Stimulated activated CD4-positive, alpha-beta T cell treated with anti-CD3 and anti-CD28 coated beads, TNF-alpha, amount 100 ng/mL, for 1 hour (primary cell): ENCODE measurements around the gene SYT2.

Experiments used
- DNase-seq, 3 donors: peaks; one replicate each; pipeline ENCODE4 v3.0.0-alpha.2; 2020; ENCODE audit warnings: low read depth in 3 of 3, low spot score in 1 of 3

The SYT2 gene

DNA sequence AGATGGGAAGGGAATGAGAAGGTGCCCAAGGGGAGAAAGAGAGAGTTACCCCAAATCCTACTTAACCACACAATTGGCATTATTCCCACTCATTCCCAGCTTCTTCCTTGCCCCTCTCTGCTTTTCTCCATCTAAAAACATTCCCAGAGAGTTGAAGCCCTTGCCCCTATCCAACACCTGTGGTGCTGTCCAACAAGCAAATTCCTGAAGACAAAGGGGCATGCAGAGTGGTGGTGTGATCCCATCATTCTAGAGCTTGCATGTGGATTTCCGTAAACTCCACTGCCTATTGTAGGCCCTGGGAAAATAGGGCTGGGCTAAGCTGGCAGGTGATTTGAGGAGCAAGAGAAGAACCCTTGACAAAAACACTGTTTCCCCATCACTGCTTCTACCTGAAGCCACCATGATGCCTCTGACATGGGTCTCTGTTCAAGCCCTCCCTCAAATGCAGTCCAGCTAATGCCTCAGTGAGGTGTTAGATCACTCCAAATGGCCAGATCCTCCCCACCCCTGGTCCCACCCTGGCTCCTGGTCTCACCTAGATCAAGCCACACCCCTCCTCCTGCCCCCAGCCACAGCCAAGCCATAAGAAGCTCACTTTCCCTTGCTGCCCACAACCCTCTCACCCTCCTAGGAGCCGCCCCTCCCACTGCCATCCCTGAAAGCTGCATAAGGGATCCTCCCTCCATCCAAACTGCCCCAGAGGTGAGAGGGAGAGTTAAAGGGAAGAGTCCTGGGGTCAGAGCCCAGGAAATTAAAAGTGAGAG, 29.5 kb downstream of the SYT2 start:
- DNase-seq = no peak

DNA sequence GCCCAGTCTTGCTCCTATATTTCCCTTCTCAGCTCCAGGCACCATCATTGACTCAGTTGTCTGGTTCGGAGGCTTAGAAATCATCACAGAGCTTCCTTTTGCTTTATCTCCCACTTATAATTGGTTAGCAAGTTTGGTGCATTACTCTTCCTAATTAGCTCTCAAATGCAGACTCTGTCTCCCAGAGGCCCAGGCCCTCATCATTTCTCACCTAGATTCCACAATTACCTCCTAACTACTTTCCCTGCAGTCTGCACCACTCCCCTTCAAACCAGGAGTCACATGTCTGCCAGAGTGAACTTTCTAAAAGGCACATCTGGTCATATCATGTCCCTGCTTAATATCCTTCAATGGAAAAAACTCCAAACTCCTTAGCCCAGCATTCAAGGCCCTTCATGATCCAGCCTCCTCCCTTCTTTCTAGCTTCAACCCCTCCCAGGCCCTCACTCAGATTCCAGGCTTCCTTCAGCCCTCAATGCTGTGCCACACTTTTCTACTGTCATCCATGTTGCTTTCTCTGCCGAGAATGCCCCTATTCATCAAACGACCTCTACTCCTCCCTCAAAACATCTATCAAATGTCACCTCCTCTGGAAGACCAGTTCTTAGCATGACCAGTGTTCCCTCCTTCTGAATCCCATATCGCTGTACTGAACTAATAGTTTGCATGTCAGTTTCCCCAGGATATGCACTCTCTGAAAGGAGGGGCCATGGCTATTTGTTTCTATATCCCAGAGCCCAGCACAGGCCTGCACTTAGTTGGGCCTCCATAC, 30.7 kb downstream of the SYT2 start:
- DNase-seq = no peak

DNA sequence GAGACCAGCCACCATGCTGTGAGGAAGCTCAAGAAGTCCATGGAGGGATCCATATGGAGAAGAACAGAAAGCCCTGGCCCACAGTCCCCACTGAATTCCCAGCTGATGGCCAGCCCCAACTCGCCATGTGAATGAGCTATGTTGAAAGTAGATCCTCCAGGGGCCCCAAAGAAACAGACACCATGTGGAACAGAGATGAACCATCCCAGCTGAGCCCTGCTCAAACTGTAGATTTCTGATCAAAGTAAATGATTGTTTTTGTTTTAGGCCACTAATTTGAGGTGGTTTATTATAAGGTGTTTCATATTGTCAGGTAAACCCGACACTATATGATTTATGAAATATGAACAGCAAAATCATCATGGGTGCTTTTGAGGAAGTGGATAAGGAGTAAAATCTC, 32.8 kb downstream of the SYT2 start:
- DNase-seq = no peak

DNA sequence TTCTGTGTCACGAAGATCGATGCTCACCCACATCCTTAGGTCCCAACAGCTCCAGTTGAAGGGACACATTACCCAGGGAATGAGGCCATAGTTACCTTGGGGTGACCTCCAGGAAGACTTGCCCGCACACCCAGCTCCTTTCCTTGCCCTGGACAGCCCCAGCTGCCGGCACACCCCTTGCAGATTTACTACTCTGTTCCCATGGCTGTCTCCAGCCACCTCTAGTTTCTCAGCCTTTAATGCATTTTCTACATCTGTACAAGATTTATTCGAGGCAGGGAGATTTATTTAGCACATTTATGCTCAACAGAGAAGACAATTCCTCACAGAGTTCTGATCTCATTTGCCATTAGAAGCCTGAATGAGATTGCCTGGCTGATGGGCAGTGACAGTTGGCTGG, 36.7 kb downstream of the SYT2 start:
- DNase-seq = no peak

DNA sequence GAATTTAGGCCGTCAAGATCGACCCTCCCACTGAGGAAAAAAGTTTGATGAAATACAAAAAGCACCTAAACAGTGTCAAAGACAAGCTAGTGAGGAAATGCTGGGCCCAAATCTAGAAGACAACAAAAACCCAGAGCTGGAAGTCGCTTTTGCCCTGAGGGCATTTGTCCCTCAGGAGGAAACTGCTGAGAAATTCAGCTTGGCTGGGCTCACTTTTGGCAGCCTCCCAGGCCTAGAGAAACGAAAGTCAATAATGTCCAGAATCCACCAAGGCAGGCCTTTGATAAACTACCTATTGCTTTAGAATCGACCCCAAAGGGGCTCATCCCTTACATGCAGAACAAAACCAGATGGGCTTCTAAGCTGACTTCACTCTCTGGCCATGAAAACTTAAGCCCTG, 38.9 kb downstream of the SYT2 start:
- DNase-seq = no peak

DNA sequence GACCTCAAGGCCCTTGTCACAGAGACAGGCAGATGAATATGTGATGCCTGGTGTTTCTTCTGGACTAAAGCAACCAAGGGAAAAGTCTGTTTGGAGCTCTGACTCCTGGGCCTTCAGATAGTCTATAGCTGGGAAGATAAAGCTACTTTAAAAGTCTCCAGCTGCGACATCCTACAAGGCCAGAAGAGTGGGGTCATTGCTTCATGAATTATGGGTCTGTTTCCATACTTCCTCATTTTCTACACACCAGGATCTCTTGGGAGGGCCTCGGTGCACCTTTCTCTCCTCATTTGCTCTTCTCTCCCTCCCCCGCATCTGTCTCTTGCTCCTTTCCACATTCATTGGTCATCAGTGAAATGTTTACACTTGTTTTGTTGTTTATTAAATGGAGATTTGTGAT, 44.8 kb downstream of the SYT2 start:
- DNase-seq = no peak

DNA sequence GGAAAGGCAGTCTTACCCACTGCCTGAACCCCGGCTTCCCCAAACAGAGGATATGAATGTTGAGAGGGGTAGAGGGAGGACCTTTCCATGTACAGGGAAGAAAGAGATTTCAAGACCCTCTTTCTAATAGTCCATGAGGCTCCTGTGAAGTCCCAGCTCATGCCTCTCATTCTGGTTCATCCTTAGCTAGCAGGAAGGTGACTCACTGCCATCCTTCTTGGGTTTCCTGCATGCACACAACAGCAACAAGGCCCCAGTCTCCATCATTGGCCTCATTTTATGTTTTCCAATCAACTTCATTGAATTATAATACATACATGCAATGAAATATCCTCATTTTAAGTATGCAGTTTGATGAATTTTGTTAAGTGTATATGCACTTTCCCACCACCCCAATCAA, 46.2 kb downstream of the SYT2 start:
- no peak for DNase-seq

DNA sequence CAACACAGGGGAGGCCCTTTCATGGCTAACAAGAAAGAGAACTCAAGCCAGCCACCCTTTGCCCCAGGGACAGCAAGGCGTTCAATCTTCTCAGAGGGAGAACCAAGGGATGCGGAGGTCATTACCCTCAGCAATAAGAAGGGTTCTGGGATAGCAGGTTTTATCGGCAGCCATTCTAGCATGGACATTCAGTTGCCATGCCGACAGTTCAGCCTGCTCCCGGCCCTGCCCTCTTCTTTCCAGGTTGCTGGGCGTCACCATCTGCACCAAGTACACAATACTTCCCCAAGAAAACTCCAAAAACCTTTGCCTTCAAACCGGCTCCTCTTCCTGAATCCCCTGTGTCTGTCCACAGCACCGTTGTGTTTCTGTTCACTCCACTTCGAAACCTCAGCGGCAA, 47.1 kb downstream of the SYT2 start:
- no peak for DNase-seq

DNA sequence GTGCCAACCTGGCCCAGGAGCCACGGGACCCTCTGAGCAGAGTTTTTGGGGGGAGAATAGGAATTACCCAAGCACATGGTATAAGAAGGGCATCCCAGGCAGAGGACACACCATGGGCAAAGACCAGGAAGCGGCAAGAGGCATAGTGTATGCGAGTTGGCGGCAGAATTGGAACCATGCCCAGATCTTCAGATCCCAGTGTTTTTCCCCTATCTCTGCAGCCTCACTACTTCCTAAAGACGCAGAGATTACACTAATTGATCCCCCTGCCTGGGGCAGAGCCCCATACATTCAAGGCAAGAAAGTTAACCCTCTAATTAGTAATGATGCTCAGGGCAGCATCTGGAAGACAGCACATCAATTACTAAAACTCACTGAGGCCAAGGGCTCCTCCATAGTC, 48.2 kb downstream of the SYT2 start:
- DNase-seq = no peak

DNA sequence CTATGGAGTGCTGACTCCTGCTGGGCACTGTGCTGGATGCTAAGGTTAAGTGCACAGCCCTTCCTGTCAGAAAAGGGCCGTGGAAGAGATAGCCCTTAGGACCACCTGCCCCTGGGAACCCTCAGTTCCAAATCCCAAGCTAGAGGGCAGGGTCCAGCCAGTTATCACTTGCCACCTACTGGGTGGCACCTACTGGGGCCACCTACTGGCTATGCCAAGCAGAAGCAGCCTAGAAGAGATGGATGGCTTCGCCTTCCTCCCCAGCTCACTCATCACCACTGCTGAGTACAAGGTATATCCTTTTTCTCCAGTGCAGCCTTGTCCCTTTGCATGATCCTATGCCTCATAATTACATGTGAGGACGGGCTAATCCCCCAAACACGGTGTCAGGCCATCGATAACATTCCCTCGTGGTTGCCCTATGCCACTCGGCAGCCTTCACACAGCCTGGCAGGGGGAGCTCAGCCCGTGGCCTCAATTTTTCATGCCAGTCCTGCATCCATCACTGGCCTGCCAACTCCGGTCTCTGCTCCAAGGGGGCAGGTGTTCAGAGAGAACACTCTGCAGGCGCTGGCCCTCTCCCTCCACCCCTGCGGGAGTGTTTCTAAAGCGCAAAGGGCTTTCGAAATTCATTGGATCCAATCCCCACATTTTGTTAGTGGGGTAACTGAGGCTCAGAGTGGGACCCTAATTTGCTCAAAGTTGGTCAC, 49.0 kb downstream of the SYT2 start:
- DNase-seq = no peak

DNA sequence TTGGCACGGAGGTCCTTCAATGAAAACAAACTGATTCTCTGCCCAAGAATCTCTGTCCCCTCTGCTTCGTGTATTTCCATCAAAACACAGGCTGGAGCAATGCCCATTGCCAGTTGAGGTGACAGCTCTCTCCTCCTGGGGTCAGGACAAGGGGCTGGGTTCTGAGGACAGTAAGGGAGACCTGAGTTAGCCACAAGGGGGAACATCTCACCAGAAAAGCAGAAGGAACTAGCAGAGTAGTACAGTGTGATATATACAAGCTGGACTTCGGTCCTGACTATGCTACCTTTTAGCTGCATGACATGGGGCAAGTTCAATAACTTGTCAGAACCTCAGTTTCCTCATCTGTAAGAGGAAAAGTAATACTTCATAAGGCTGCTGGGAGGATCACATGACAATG, 50.3 kb downstream of the SYT2 start:
- DNase-seq = no peak

DNA sequence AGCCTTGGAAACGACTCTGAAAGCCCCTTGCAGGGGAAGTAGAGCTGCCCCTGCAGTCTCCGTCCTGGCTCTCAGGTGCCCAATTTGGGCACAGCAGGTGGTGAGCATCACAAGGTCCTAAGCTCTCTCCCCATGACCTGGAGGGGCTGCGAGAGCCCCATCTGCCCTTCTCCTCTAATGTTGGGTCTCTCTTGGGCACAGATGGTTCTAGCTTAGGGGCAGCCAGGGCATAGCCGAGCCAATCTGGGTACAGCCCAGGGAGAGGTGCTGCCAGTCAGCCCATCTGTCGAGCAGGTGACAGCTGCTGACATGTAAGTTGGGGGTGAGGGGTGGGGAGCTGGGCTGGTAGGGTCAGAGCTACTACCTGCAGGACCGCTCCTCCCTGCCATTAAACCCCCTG, 50.7 kb downstream of the SYT2 start:
- DNase-seq = no peak

DNA sequence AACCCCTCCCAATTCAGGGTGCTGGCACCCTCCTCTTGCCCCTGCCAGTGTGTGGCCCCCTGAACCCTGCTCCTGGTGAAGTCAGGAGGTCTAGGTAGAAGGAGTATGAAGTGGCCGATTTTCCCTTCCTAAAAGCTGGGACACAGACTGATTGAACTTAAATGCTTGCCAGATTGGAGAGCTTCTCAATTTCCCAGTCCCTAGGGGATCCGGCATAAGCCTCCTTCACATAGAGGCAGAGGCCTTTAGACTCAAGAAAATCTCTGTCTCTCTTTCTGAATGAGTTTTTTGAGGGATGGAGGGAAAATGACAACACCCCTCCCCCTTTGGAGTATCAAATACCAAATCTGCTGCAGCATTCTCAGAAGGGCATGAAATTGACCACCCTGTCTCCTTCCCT, 51.5 kb downstream of the SYT2 start:
- no peak for DNase-seq

DNA sequence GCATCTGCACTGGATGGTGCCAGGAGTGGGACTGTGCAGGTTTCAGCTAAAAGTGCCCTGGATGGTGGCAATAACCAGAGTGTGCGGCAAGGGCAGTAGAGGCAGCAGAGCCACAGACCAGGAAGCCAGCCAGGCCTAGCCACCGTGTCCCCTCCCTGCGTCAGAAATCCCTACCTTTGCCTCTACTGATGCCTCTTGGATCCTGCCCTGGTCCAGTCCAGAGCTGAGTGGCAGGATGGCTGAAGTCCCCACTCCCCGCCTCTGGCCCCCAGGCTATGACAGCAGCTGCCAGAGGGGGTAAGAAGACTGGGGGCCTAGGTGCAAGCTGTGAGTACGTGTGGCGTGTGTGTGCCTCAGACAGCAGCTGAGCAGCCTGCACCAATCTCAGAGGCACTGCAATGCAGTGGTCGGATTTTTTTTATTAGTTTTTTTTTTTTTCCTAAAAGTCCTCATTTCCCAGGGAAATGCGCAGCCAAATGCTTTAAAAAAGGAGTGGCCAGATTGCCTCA, 51.9 kb downstream of the SYT2 start:
- no peak for DNase-seq

DNA sequence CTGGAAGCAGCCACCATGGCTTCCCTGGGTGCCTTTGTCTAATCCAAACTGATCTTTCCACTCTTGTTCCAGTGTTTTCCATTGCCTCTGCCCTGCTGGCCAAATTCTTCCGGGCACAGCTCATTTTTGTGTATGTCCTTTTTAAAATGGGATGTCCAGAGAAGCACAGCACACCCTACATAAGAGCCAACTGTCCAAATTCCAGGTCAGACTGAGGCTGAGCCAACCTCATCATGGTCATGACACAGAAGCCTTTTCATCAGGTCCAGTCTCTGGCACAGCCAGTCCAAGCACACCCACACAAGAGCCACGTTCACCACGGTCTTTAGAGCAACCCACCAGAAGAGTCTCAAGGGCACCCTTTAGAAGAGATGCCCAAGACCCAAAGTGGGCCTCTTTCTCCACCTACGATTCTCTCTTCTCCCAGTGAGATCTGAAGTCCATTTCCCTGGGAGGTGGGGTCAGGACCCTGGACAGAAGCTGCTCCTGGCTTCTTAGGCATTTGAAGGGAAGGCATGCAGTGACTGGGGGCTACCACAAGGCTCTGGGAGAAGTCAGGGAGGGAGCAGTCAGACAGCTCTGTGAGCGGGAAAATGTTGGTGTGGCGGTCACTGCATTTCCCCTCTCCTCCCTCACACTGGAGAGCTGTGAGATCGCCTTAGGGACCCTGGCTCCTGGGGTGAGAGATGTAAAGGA, 53.2 kb downstream of the SYT2 start:
- DNase-seq = no peak

DNA sequence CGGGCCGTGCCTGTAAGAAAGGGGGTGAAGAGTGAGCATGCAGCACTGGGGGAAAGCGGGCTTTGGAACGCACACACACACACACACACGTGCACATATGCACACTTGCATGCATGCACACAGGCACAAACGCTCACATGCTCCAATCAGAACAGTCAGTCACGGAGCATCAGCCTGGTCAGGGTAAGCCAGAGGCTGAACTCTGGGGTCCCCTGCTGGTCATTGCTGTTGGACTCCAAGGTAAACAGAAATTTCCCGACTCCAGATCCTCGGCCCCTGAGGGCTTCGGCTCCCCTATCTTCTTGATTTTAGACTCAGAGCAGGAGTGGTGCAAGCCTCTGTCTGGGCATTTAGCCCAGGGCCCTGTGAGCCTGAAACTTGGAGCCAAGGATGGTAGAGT, 54.2 kb downstream of the SYT2 start:
- DNase-seq = no peak

DNA sequence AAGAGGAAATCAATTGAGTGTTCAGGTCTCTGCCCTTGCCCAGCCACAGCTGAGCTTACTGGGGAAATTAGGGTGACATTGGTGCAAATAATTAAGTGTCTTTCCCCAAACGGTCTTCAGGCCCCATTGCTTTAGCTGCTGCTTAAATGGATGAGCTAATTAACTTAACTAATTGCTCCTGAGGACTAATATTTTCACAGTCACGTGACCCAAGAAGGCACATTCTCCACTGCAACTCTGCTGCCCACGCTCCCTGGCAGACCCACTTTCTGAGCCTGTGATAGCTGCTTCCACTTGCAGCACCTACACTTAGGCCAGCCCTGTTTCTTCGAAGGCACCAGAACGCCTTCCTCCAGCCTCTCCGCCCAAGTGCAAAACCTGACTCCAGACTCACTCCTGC, 56.2 kb downstream of the SYT2 start:
- no peak for DNase-seq

DNA sequence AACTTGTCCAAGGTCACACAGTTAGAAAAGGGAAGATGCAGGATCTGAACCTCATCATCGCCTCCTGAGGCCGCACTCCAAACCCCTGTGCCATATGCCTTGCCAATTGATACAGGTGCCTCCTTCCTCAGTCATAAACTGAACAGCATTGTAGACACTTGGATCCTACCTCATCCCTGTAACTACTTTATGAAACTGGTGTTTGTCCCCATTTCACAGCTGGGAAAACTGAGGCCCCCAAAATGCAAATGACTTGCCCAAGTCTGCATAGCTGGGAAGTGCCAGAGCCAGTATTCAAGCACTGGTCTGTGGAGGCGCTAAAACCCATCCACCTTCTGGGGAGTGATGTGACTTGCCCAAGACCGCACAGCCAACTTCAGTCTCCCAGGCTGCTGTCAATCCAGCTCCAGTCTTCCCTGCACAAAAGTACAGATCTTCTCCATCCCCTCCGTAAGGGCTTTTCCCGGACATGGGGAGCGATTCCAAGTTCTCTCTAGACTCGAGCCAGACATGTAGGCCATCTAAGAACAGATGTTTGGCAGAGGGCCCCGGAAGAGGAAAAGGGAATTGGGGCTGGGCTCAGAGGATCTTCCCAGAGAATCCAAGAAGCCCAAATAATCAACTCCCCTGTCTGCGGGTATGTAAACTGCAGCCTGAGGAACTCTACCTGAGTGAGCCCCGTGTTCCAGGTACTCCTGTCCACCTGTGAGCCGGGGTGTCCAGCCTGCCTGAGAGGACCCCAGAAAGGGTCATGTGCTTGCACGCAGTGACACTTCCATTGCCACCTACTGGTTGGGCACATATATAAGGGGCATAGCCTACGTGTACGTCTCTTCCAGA, 60.5 kb downstream of the SYT2 start:
- DNase-seq = no peak

DNA sequence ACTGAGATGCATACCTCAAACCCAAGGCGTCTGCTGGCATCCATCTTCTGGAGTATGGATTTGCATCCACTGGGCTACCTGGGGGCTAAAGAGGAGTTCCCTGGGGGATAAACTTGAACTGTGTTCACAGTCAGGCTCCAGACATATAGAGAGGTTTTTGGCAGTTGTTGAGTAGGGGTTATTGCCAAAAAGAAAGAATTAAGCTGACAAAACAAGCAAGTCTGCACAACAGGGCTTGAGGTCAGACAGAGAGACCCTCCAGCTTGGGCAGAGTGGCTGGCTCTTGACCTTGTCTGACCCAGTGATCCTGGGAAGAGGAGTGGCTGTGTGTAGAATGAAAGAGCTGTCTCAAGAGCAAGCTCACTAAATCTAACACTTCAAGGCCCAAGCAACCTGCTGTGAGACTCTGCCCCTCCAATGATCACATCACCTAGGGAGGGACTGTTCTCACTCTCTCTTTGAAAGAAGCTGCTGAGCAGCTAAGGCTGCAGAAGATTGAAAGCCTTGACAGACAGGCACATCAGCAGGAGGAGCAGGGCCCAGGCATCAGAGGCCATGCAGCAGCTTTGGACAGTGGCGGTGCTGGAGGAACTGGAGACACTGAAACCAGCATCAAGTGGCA, 61.5 kb downstream of the SYT2 start:
- no peak for DNase-seq

DNA sequence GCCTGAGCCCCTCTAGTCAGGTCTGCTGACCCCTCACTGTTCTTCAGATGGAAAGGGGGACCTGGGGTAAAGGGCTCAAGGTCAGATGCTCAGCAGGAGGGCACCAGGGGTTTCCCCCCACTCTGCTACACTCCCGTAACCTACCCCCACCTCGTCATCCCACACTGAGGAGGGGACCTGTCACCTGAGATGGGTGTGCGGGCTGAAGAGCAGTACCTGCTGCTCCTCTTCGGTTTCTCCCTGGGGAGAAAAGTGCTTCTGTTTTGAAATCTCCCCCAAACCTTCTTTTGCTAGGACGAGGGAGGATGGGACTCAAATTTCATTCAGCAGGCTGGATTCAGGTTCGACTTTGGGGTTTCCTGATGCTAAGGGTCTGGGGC, 65.2 kb downstream of the SYT2 start:
- DNase-seq = no peak
